OCI-M1 (cell line): ENCODE results near the gene NANS.
"Not testable (repeated sequence)": the region's sequence is repeated elsewhere in the genome, so short reads cannot be mapped to it uniquely, and the experiment has no call there.

ENCODE experiments used
- DNase-seq: peaks from one replicate; lab custom pipeline; 2025; lab: John Stamatoyannopoulos, UW

Gene NANS

DNA sequence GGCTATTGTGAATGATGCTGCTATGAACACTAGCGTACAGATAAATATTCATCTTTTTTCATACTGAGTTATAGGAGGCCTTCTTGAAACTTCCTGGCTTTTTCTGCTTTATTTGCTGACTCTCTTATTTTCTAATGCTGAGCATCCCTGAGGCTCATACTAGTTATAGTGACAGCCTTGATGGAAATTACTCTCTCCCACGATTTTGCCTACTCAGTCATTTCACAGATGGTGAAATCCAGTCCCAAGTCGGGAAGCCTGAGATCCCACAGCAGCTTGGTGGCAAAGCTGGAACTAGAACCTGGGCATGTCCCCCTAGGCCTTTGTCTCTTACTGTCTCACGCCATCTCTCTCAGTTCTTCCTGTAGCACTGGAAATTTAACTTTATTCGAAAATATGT lies 22.4 kb downstream of the NANS start:
- DNase-seq, result no peak

DNA sequence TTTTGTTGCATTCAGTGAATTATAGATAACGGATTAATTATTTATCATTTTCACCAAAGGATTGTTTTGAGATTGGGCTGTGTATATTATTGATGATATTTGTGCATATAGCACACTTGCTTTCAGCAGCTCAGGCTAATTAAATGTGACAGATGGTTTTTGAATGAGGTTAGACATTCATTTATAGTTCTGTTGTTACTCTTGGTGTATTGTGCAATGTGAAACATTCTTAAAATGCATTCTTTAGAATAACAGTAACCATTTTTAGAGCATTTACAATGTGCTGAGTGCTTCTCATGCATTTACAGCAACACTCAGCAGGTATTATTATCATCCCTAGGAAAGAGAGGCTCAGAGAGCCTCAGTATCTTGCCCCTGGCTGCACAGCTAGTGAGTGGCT lies 23.8 kb downstream of the NANS start:
- no peak for DNase-seq

DNA sequence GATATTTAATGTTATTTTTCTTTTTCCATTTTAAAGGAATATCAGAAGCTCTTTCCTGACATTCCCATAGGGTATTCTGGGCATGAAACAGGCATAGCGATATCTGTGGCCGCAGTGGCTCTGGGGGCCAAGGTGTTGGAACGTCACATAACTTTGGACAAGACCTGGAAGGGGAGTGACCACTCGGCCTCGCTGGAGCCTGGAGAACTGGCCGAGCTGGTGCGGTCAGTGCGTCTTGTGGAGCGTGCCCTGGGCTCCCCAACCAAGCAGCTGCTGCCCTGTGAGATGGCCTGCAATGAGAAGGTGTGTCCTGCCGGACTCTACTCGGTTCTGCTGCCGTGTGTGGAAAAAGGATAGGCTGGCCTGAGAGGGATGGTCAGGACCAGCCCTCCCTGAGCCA lies 24.2 kb downstream of the NANS start:
- DNase-seq, result no peak

DNA sequence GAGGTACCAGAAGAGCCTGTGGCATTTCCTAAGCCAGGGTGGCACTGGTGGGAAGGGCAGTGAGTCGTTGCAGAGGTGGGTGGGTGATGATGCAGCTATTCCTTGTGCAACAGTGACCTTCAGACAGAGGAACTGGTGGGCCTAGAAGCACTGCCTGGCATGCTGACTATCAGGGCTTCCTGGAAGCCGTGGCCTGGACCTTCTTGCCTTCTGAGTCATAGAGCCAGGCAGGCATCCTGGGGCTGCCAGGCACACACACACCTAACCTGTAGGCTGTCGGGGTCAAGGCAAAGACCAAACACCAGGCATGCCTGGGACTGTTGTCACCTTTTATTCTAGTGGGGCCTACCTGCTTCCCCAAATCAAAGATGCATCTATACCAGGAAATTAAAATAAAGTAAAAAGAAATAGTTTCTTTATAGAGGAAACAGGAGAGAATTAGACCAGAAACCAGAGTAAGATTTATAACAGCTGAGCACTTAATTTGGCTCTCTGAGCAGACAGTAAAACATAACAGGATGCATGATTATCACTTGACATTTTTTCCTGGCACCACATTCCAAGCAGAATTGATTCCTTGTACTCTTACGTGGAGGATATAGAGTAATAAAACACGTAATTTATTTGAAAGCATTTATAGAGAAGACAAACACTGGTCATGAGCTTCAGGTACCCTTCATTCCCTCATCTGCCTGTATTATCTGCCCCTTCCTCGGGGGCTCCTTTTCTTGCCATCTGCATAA lies 25.1 kb downstream of the NANS start:
- DNase-seq, result no peak

DNA sequence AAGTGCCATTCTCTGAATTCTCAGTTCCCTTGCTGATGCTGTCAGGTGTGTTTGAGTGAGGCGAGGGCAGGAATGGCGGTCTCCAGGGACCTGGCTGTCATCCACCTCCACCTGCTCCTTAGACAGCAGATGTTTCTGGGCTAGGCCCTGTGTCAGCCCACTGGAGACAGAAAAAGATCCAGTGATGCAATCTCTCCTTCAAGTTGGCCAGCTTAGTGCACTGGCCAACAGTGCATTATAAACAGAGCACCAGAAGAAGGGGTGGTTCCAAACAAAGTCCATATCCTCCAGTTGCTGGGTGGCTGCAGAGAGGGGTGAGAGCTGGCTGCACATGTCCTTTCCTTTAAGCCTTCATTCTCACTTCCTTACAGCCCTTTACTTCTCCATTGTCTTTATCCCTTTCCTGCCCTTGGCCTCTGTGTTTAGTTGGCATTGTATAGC lies 26.5 kb downstream of the NANS start:
- DNase-seq, result no peak

DNA sequence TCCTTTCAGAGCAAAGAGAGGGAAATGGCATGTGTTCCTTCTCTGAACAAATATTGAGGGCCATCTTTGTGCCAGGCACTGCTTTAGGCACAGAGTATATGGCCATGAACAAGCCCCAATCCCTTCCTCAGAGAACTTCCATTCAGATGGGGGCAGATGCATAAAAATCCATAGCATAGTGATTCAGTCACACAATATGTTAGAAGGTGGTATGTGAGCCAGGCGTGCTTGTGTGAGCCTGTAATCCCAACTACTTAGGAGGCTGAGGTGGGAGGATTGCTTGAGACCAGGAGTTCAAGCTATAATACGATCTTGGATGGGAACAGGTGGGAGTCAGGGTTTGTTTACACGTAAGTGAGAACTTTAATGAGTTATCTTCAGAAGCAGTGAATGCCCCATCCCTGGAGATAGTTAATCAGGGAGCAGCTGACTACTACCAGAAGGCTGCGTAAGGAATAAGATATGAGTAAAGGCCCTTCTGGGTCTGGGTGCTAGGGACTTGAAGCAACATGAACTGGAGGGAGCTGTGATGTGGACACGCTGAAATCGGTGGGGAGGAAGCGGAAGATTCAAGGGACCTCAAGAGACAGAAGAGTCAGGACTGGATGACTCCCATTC lies 27.1 kb downstream of the NANS start:
- DNase-seq, result no peak

DNA sequence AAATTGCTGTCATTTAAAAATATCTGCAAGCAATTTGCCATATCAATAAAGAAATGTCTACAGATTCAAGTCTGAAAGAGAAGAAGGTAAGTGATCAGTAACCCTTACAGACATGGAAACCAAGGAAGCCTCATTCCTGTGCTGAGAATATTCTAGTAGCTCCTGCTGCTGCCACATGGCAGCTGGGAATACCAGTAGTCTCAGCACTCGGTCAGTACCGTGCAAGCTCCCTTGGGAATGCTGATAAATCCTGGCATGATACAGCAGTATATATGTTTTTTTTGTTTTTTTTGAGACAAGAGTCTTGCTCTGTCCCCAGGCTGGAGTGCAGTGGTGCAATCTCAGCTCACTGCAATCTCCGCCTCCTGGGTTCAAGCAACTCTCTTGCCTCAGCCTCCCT lies 27.9 kb downstream of the NANS start:
- no peak for DNase-seq

DNA sequence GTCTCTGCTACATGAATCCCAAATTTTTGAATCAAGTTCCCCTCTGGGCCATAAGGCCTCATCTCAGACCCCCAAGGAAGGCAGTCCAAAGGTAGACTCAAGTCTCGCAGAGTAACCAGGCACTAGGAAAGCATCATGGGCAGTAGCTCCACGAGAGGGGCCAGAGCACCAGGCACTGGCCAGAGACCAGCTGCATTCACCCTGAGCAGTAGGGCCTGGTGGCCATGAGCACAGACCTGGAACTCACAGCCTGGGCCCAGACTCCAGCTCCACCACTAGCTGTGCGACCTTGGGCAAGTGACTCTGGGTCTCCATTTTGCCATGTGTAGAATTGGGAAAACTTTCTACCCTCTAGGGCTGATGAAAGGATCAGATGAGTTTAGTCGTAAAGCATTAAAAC lies 28.5 kb downstream of the NANS start:
- DNase-seq, result no peak

DNA sequence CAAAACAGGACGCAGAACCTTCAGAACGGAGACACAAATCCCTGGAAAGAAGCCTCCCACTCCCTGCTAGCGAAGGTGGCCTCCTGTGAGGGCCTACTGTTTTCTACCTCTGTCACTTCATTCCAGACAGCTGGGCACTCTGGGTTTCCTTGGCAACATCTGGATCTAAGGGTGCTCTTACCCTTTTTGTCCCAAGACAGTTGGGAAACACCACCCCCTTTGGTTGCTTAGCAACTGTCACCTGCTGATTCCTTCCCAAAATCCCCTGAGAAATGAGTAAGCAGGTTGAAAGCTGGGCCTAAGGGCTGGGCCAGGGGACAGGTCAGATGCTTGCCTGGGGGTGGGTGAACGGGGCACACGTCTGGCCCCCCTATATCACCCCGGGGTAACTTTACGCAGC lies 29.4 kb downstream of the NANS start:
- no peak for DNase-seq

DNA sequence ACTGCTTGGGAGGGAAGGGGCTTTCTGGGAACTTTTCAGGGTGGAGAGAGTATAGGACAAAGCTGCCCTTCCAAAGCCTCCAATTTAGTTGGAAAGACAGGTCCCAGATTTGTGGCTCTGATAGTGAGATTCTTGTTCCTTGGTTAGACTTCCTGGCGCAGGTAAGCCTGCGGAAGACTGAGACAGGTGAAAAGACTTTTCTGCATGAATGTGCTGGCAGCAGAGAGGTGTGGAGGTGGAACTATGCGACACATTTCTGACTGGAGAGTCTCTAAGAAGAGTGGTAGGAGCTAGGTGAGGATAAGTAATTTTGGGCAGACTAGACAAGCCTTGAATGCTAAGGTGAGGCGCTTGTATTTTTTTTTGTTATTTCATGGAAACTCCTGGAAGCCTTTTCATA lies 29.9 kb downstream of the NANS start:
- no peak for DNase-seq

DNA sequence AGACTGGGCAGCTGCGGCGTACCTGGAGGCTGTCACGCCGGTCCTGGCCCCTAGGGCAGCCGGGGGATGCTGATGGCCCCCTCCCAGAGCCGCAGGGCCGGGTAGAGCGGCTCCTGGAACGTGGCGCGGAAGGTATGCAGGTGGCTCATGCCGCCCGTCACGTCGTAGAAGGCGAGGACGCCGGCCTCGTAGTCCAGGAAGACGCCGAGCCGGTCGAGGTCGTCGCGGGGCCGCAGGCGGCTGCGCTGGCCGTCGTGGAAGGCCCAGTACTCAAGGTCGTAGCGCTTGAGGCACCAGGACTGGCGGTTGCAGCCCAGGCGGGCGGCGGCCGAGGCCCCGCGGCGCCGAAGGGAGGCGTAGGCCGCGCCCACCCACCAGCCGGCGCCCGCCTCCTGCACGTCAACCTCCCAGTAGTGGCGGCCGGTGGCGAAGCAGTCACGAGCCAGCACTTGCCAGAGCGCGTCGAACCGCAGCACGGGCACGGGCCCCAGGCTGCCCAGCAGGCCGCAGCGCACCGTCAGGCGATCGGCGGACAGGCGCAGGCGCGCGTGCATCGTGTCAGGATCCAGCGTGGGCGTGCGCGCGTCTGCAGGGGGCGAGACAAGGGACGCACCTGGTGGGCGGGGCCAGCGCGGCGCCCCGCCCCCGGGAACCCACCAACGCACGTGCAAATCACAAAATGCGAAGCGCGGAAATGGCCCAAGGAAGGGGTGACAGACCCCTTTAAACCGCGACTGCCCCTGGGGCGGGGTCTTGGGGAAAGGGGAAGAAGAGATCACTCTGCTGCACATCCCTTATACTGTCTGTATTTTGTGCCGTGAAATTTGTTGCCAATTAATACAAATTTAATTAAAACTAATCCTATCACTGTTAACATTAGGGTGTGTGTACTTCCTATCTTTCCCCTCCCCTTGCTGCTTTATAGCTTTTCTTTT lies 31.2 kb downstream of the NANS start:
- no peak for DNase-seq

DNA sequence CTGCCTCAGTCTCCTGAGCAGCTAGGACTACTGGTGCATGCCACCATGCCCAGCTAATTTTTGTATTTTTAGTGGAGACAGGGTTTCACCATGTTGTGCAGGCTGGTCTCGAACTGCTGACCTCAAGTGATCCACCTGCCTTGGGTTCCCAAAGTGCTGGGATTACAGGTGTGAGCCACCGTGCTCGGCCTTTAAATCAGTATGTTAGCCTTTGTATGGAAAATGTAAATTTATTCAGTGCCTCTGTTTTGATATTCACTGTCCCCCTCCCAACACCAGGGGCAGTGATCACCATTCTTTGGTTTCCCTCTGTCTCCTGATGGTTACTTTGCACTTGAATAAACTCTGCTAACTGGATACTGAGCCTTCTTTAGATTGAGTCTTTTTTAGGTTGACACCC lies 34.1 kb downstream of the NANS start:
- not testable (repeated sequence) for DNase-seq

DNA sequence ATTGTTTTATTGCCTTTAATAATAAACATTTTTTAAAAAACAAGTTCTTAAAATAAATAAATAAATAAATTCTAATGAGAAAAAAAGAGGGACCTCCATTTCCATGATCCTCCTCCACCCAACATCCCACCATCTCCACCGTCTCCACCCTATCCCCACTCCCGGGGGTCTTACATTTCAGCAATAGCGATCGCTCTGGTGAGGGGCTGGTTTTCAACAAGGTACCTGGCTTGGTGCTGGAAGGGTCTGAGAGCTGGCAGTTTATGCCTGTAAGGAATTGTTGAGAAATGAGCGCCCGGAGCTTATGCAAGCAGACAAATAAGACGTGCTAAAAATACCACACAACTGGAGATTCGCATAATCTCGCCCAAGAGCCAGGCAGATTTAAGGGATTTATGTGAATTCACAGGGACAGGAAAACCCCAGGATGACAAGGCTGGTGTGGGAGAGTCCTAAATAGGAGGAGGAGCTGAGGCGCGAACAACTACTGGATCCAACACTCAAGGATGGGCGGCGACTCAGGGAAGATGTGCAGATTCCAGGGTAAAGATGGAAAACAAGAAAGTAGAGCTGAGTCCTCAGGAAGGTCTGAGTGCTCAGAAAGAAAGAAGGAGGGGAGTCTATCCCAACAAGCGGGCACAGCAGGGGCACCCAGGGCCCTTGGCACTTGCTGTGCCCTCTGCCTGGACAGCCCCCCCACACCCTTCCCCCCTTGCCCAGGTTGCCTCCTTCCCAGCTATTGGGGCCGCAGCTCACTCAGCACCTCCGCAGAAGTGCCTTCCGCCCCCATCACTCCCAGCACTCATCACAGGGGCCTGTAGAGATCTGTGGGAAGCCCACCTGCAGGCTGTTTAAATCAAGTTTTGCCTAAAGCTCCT lies 35.4 kb downstream of the NANS start:
- no peak for DNase-seq

DNA sequence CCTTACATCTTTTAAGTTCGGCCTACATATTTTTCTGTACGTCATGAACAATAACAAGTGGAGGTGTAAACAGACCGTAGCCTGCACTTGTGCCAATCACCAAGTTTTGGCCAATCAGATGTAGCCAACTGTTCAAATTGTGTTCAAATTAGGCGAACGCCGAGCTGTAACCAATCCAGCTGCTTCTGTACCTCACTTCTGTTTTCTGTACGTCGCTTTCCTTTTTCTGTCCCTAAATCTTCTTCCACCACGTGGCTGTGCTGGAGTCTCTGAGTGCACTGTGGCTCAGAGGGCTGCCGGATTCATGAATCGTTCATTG lies 36.0 kb downstream of the NANS start:
- DNase-seq, result no peak

DNA sequence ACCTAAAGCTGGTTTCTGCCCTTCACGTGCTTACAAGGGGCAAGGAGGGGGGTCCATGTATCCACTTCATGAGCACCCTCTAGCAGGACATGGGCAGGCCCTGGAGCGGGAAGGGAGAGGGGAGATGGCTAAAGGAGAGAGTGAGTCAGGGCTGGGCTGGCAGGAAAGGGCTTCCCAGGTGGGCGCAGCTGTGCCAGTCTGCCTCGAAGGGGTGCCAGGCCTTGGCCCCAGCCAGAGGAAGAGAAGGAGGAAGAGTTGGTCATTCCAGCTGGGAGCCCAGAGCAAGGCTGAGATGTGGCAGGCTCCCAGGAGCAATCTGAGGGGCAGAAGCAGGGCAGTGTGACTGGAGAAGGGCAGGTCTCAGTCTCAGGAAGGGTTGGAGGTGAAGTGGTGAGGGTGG lies 37.8 kb downstream of the NANS start:
- no peak for DNase-seq

DNA sequence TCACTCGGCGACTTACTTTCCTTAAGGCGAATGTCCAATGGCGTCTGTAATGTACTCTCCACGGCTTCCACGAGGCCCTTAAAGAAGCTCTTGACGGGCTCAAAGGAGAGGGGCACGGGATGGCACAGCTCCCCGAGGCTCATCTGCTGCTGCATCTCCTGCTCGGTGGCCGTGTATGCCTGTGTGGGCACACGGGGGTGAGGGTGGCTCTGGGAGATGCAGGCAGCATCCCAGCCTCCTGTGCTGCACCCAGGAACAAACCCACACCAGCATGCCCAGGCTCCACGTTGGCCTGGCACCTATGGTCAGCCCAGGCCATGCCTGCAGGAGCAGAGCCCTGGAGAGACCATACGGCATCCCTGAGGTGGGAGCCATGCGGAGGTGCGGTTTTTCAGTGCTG lies 38.3 kb downstream of the NANS start:
- DNase-seq, result no peak

DNA sequence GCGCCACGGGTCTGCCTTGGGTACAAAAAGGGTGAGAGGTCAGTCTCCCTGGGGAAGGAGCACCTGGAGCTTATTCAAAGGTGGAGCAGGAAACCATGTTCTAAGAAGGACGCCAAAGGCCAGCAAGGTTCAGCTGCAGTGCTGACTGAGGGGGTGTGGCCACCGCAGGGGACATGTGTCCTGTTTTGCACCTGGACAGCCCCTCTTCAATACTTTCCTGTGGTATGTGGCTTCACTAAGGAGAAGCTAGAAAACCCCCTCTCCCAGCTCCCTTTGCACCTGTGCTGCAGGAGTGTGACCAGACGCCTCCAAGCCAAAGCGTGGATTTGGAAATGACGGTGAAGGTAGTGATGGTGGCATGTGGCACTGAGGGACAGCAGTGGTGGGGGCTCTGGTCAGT lies 38.9 kb downstream of the NANS start:
- no peak for DNase-seq

DNA sequence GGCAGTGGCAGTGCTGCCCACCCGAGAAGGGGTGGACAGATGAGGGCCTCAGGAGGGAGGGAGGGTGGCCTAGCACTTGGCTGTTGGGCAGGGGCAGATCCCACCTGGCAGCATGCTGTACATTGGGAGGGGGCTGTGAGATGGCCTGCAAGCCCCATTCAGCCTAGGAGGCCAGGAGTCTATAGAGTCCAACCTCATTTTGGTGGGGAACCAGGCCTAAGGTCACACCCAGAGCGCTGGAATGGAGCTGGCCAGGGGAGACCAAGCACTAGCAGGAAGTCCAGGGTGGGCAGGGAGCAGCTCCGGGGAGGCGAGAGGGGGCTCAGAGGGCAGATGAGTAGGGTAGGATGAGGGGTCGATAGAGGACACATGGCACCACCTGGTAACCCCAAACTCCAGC lies 39.6 kb downstream of the NANS start:
- no peak for DNase-seq

DNA sequence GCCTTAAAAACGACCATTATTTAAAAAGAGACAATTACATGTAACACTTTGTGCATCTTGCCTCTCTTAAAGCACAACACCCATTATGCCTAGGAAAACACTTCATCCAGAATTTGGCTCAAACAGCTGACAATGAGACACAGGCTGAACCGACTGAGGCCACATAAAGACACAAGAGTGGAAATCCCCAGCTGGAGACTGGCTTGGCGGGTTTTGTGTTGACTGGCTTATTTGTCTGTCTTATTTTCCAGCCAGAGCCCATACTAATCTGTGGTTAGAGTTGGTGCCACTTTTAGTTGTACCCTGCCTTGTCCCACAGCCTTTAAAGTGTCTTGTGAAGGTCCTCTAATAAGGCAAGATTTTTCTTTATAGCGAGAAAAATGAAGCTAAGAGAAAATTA lies 41.3 kb downstream of the NANS start:
- no peak for DNase-seq

DNA sequence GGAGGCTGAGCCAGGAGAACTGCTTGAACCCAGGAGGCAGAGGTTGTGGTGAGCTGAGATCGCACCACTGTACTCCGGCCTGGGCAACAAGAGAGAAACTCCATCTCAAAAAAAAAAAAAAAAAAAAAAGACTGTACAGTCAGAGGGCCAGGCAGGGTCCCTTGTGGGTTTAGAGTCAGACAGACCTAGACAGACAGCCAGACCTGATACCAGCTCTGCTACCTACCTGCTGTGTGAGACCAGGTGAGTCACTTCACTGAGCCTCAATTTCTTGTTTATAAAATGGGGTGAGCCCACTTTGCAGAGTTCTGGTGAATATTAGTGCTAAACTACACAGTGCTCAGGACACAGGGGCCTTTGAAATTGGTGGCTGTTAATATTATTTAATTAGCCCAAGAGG lies 42.8 kb downstream of the NANS start:
- no peak for DNase-seq

DNA sequence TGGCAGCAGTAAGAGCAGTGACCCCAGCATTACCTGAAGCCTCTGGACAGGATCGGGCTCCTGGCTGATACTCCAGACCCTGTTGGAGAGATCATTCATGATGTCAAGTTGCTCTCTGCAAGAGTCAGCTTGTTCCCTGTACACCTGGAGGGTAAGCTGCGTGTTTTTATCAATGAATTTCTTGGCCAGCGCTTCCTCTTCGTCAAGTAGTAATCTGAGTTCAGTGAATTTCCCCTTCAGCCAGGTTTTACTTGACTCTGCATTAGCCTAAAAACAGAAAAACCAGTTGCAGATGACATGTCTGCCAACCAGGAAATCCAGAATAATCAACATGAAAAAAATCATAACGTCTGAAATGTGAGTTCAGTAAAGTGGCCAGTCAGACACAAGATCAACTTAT lies 43.4 kb downstream of the NANS start:
- no peak for DNase-seq

DNA sequence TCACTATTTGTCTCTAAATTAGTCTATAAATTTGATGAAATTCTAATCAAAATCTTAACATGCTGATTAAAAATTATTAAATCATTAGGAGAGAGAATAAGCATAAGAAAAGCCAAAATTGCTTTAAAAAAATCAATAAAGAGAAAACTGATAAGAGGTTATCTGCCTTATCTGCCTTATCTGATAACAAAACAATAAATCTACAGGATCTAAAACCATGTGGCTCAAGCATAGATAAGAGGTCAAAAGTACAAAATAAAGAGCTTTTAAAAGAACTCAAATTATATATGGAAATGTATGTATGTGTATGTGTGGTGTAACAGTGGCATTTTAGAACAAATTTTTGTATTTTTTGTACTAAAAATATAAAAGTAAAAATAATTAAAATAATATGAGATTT lies 43.9 kb downstream of the NANS start:
- no peak for DNase-seq
